GM12874 (cell line): Measurements from ENCODE around the gene ITGAD.

Experiments
- TF ChIP-seq, protein P1 (sequence below): IDR thresholded peaks from 2 replicates; pipeline ENCODE4 v1.5.1; 2011; ENCODE audit warnings: low read depth, mild to moderate bottlenecking, control low read depth, low read length, moderate library complexity; ENCODE audit not compliant: insufficient read depth

The ITGAD gene

DNA sequence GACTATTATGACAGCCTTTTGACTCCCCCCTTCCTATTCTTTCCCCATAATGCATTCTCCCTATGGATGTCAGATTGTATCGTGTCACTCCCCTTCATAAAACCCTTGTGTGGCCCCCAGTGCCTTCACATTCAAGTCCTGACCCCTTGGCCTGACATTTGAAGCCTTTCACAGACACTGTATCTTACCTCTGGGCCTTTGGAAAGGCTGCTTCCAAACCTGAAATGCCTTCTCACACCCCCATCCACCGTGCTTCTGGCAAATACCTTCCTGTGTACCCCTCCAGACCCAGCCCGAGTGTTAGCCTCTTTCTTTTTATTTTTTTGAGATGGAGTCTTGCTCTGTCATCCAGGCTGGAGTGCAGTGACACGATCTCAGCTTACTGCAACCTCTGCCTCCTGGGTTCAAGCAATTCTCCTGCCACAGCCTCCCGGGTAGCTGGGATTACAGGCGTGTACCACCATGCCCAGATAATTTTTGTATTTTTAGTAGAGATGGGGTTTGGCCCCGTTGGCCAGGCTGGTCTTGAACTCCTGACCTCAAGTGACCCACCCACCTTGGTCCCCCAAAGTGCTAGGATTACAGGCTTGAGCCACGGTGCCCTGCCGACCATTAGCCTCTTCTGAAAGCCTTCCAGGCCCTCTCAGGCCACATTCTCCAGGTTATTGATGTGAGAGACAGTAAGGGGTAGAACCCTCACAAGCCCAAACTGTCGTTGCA, 68.2 kb downstream of the ITGAD start:
- TF ChIP-seq, protein P1, sequence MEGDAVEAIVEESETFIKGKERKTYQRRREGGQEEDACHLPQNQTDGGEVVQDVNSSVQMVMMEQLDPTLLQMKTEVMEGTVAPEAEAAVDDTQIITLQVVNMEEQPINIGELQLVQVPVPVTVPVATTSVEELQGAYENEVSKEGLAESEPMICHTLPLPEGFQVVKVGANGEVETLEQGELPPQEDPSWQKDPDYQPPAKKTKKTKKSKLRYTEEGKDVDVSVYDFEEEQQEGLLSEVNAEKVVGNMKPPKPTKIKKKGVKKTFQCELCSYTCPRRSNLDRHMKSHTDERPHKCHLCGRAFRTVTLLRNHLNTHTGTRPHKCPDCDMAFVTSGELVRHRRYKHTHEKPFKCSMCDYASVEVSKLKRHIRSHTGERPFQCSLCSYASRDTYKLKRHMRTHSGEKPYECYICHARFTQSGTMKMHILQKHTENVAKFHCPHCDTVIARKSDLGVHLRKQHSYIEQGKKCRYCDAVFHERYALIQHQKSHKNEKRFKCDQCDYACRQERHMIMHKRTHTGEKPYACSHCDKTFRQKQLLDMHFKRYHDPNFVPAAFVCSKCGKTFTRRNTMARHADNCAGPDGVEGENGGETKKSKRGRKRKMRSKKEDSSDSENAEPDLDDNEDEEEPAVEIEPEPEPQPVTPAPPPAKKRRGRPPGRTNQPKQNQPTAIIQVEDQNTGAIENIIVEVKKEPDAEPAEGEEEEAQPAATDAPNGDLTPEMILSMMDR = no peak

GRCh38 chr16:31461921-31462804, 69.0 kb downstream of the ITGAD start:
- TF ChIP-seq, protein P1 = no peak

GRCh38 chr16:31464348-31464769, 71.2 kb downstream of the ITGAD start:
- TF ChIP-seq, protein P1 = no peak

DNA sequence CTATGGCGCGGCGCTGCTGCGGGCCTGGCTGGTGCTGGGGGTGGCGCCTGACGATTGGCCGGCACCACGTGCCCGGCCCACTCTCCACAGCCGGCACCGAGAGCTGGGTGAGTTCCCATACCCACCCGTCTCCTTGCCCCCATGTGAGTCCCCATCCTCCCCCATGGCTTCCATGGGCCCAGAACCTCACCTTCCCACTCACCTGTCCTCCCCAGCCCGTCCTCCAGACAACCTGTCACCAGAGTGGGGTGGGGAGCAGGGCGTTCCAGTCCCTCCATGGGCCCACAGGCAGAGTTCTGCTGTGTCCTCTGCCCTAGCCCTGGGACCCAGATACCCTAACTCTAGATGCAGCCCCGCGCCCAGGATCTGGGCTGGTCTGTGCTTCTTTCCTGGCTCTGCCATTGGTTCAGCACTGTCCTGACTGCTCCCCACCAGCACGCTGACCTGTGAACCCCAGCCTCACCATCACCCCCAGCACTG, 71.7 kb downstream of the ITGAD start:
- TF ChIP-seq, protein P1 = no peak

DNA sequence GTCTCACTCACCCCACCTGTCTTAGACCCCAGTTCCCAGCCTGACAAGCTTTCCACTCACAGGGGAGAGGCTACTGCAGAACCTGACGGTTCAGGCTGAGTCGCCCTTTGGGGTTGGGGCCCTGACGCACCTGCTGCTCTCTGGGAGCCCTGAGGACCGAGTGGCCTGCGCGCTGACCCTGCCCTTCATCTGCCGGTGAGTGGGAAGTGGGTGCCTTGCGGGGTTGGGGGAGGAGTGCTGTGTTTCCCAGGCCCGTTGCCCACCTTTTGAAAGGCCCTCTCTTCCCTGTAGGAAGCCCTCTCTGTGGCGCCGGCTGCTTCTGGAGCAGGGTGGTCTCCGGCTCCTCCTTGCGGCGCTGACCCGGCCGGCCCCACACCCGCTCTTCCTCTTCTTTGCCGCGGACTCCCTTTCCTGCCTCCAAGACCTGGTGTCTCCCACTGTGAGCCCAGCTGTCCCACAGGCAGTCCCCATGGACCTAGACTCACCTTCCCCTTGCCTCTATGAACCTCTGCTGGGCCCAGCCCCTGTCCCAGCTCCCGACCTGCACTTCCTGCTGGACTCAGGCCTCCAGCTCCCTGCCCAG, 72.7 kb downstream of the ITGAD start:
- TF ChIP-seq, protein P1 = no peak

GRCh38 chr16:31466381-31466841, 73.3 kb downstream of the ITGAD start:
- TF ChIP-seq, protein P1 = no peak
